Mammary epithelial cell (primary cell): ENCODE results near the gene NRF1.
"Not testable (repeated sequence)": the region's sequence is repeated elsewhere in the genome, so short reads cannot be mapped to it uniquely, and the experiment has no call there.

Source experiments
- EZH2 ChIP-seq: IDR thresholded peaks from 2 replicates; pipeline ENCODE4 v1.6.1; 2012; ENCODE audit warnings: low read length, inconsistent platforms, borderline replicate concordance
- TF ChIP-seq, protein P1 (sequence below), 2 donors: IDR thresholded peaks in 1 of 2; conservative IDR thresholded peaks in 1 of 2; 2 replicates each; pipeline ENCODE4 v1.5.1; 2011 to 2012; ENCODE audit warnings: inconsistent platforms in 2 of 2, low read length in 2 of 2, mild to moderate bottlenecking in 2 of 2, control low read depth in 1 of 2, low read depth in 1 of 2; ENCODE audit not compliant: insufficient read depth in 1 of 2; ENCODE audit errors: extremely low read depth in 1 of 2

DNA sequence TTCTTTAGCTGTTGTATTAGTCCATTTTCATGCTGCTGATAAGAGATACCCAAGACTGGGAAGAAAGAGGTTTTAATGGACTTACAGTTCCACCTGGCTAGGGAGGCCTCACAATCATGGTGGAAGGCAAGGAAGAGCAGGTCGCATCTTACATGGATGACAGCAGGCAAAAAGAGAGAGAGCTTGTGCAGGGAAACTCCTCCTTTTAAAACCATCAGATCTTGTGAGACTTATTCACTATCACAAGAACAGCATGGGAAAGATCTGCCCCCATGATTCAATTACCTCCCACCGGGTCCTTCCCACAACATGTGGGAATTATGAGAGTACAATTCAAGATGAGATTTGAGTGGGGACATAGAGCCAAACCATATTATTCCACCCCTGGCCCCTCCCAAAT is 48.4 kb downstream of the NRF1 start:
- TF ChIP-seq, protein P1, sequence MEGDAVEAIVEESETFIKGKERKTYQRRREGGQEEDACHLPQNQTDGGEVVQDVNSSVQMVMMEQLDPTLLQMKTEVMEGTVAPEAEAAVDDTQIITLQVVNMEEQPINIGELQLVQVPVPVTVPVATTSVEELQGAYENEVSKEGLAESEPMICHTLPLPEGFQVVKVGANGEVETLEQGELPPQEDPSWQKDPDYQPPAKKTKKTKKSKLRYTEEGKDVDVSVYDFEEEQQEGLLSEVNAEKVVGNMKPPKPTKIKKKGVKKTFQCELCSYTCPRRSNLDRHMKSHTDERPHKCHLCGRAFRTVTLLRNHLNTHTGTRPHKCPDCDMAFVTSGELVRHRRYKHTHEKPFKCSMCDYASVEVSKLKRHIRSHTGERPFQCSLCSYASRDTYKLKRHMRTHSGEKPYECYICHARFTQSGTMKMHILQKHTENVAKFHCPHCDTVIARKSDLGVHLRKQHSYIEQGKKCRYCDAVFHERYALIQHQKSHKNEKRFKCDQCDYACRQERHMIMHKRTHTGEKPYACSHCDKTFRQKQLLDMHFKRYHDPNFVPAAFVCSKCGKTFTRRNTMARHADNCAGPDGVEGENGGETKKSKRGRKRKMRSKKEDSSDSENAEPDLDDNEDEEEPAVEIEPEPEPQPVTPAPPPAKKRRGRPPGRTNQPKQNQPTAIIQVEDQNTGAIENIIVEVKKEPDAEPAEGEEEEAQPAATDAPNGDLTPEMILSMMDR (conservative IDR thresholded peaks at IDR 0.05 in 1 of 2, IDR thresholded peaks at IDR 0.05 in 1 of 2; ENCODE audit: extremely low read depth in 1 of 2, insufficient read depth in 1 of 2, low read depth in 1 of 2, low read length in 2 of 2): not testable (repeated sequence)
- not testable (repeated sequence) for TF ChIP-seq EZH2
